HG03521 (cell line): ENCODE measurements around the gene ANKS1B.
"Not testable (repeated sequence)": the region's sequence is repeated elsewhere in the genome, so short reads cannot be mapped to it uniquely, and the experiment has no call there.

ENCODE experiments used
- ATAC-seq: cut with Tn5 transposase; IDR thresholded peaks from one replicate; pipeline ENCODE4 v1.9.1; 2021; ENCODE audit warnings: mild to moderate bottlenecking, moderate library complexity; ENCODE audit not compliant: unreplicated experiment

ANKS1B gene

DNA sequence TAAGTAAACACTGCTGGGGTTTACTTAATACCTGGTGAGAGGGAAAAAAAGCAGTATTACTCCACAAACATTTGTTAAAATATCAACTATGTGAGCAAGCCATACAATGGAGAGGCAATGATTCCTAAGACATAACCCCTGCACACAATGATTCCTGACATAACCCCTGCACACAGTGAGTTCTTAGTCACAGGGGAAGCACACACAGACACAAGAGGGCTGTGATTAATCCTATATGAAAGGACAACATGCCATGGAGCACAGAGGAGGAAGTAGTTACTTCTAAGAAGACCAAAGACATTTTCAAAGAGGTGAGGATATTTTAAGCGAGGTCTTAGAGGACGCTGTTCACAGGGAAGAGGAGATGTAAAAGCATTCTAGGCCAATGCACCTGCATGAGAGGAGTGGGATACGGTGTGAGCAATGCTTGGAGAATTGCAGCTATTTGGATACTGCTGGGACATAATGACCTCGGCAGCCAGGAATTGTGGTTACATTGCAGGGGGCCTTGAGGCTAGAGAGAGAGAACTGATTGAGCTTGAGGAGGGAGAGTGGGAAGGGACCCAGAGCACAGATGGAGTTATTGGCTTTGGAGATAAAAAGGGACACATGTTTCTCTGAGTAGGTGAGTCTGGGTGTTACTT is 1127.7 kb downstream of the ANKS1B start:
- no peak for ATAC-seq

DNA sequence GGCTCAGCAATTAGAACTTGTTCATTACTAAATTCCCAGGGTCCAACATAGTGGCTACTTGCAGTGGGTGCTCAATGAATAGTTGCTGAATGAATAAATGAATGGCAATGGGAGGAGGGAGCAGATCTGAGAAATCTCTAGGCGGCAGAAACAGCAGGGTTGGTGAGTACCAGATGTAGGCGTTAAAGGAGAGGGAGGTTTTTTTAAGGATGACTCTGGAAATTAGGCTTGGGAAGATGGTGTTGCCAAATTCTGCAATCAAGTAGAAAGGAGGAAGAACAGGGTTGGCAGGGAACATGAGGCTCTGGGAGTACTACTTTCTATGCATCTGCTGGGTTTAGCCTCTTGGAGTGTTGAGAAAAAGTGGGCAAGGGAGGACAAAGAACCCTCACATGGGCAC is 1132.6 kb downstream of the ANKS1B start:
- no peak for ATAC-seq

DNA sequence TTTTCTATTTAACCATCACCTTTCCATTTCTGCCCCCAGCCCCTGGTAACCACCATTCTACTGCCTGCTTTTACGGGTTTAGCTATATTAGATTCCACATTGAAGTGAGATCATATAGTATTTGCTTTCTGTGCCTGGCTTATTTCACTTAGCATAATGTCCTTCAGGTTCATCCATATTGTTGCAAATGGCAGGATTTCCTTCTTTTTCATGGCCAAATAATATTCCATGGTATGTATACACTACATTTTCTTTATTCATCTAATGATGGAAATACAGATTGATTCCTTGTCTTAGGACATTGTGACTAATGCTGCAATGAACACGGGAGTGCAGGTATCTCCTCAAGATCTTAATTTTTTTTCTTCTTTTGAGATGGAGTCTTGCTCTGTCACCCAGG is 1137.5 kb downstream of the ANKS1B start:
- no peak for ATAC-seq

DNA sequence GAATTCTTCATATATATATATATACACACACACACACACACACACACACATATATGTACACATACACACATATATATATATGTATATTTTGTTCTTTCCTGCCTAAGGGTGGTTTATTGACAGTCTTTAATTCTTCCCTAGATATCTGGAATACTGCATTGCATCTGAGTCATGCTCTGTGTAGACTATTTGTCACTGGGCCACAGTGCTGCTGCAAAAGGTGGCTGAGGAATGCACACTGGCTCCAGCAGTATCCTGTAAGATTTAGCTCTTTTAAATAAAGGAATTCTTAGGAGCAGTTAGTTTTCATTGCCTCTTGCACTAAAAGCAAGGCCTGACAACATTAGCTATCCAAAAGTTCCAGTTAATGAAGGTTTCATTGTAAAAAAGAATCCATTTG is 1138.8 kb downstream of the ANKS1B start:
- no peak for ATAC-seq

DNA sequence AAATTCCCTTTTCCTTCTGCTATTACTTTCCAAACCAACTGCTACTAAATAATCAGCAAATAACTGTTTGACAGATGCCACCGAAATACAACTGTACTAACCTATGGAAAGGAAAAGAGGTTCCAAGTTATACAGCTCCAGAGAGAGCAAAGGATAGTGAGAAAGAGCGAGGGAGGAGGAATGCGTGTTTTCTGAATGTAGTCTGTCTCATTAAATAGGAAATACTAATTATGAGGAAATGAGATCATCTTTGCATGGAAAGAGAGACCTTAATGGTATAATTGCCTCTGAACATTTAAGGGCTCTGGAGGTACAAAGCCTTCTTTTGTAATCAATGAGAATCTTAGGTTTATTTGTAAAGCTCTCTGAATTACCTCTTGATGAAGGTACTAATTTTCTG is 1144.4 kb downstream of the ANKS1B start:
- ATAC-seq: no peak

DNA sequence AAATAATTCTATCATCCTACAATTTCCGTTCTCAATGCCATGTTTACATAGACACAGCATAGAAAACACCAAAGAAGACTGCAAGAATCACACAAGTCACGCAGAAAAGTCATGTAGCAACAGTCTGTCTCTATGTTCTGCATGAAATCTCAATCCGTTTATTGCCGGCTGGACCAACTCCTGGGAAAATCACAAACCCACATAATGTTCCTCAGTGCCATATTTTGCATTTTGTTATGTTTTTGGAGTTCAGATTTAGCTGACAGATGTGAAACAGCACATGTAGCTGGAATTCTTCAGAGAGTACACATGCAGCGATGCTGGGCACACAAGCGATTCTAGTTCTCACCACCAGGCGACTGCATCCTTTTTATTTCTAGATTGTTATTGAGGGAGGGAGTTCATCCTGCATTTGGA is 1146.5 kb downstream of the ANKS1B start:
- no peak for ATAC-seq

DNA sequence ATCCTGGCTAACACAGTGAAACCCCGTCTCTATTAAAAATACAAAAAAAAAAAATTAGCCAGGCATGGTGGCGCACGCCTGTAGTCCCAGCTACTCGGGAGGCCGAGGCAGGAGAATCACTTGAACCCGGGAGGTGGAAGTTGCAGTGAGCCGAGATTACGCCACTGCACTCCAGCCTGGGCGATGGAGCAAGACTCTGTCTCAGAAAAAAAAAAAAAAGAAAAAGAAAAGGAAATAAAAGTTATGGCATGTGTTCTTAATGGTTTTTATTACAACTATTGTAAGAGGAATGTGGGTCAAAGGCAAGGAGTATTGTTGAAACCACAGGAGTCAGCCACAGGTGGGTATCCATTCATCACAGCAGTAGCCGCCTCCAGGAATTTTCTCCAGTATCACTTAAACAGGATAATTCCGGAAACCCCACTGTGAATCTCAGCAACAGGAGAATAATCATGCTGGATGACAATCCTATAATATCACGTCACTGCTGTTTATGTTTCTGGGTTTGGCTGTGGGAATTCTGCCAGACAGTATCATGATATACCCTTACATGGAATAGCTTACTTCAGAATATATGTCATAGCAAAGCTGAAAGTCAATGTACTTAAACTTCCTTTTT is 1147.5 kb downstream of the ANKS1B start:
- ATAC-seq: not testable (repeated sequence)

DNA sequence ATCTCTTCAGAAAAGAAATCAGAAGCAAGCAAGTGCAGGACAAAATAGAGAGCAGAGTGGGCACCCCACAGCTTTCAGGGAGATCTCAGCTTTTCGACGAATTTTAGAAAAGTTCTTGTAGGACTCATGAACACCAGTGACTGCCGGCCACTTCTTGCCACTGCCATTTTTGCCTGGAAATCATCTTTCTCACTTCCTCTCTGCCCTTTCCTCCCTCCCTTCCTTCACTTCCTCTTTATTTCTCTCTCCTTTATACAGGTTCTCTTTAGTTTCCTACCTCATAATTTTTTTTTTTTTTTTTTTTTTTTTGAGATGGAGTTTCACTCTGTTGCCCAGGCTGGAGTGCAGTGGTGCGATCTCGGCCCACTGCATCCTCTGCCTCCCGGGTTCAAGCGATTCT is 1154.1 kb downstream of the ANKS1B start:
- no peak for ATAC-seq

DNA sequence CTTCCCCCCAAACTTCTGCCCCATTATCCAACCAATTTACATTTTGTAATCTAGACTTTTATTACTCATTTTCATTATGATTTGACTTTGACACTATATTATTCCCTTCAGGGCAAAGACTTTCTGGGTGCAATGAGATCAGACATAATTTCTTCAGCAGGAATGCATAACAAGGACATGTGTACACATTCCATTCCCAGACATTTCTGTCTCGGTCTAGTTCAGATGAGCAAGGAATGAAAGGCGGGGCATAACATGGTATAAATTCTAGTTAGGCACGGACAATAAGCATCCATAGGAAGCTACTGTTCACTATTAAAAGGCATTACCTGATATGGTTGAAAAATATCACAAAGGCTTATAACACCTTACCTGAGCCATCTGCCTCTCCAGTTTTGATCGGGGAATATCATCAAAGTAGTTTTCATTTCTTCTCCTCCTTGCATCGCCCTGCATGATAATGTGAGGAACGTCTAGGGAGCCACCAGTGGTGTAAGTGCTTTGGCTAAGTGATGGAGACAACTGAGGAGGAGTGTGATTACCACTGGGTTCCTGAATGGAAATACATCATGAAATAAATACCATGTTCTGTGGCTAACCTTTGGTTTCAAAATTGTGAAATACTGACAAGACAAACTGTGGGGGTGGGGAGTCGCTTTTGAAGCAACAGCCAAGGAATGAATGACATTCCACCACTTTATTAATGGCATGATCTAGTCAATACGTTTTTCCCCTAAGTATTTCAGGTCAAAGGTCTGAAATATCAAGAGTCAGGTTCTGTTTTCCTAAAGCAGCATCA is 1155.7 kb downstream of the ANKS1B start:
- no peak for ATAC-seq

DNA sequence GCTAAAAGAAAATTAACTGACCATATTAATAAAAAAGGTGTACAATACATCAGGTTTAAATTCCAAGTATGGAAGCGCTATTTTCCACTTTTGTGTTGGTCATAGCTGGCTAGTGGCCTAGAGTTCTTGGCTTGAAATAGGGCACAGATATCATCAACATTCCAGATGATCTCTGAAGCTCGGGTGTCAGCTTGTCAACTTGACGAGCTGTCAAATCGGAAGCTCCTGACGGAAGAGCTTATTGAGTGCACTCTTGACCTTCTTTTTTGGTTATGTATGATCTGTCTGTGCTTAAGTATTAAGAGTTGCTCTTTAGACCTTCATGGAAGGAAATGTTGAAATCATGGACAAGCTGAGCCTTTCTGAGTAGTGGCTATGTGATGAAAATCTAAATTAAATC is 1161.7 kb downstream of the ANKS1B start:
- no peak for ATAC-seq

DNA sequence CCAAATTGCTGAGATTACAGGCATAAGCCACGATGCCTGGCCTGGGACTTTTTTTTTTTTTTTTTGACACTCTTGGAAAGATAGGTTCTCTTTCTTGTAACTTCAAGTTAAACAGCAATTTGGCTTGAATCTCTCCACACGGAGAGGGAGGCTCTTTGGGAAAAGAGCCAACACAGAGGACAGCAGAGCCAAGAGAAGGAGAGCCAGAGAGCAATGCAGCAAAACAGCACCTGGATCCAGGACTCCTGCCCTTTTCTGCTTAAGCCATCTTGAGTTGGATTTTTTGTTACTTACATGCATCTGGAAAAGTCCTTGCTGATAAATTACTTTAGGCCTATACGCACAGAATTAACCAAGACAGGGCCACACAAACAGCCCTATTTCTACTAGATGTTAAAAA is 1162.9 kb downstream of the ANKS1B start:
- no peak for ATAC-seq

DNA sequence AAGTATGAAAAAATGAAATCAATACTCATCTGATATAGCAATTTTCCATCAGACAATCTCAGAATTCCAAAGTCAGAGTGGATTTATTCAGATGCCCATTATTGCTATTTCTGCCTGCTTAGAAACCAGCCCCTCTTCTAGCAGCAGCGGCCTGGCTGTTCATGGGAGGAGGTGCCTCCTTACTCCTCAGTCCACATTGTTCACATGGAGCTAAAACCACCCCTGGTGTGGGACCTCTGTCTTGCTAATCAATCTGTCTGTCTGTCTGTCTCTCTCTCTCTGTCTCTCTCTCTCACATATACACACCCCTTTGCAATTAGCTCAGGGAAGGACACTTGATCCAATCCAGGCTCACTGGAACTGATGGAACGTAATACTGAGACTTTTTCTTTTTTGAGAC is 1163.5 kb downstream of the ANKS1B start:
- ATAC-seq: no peak

DNA sequence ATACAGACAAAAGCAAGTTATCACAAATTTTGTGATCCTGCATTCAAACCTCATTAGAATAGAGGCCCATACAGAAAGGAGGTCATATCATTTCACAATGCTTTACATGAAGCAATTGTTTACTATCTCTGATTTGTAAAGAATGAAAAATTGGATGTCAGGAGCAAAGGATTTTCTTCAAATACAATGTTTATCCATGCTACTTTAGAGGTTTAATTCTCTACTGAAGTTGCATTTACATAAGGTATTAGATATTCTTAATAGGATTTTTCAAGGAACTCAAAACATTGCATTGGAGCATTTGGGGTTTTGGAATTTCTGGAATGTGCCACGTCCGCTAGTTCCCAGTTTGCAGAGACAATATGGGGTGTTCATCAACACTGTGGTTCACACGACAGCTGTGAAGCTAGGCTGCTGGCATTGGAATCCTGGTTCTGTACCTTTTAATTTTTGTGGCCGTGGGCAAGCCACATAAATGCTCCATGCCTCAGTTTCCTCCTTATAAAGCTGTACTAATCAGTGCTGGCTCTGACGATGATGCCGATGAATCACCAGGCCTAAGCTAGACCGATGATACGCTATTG is 1164.8 kb downstream of the ANKS1B start:
- no peak for ATAC-seq

DNA sequence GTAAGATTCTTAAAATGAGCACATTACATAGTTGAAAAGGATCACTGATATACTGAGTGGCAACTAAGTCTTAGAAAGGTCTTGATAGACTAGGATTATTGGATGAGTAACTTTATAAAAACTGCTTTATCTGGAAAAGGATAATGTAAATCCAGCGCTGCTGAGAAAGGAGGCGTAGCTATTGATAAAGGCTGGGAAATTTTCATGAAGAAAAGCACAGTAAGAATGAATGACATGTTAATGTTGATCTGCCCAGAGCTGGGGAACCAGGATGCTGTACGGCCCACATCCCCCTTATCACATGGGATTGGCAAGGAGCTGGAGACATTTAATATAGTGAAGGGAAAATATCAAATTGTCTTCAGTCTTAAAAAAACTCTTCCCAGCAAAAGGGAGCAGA is 1165.7 kb downstream of the ANKS1B start:
- no peak for ATAC-seq

DNA sequence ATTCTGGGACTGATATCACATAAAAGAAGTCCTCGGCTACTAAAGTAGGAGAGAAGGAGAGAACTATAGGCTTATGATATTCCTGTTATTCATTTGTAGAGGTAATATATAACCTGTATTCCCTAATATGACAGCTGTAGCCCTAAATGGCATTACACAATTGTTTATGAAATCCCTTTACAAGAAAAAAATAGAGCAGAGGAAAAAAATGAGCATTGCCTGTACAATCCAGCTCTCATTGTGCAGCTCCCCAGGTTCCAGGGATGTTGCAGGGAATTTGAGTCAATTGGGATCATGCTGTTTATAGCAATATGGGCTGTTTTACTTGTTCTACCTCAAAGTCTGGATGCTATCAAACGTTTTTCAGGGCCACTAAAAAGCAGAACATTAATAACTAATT is 1166.5 kb downstream of the ANKS1B start:
- no peak for ATAC-seq

DNA sequence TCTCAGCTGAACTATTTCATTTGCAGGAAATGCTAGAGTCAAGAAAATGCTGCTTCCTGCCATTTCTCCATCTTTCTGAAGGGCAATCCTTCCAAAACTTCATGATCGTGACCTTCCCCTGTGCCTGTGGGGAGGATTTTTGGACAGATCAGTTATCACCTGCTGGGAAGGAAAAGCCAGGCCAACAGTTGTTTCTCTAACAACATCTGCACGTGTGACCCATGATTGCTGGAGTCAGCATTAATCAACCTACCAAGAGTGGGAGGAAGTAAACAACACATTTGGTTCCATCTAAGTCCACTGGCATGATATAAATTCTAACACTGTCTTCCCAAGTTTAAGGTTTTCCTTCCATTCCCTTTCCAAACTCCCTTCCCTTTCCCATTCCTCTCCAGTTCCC is 1167.0 kb downstream of the ANKS1B start:
- no peak for ATAC-seq

DNA sequence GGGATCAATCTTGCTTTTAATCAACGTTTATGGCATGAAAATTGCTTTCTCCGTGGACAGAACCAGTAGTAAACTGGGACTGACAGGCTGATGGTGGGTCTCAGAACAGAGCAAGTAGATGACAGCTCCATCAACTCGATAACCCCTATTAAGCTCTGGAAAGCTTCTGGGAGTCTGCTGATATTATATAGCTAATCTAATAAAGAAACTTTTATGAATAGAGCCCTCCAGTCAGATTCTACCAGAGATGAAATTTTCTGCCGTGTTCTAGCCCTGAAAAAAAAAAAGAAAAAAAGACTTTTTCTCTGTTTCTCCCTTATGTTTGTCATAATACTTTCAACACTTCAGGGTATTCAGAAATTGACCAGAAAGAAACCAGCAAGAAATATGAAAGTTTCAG is 1168.0 kb downstream of the ANKS1B start:
- ATAC-seq: no peak

DNA sequence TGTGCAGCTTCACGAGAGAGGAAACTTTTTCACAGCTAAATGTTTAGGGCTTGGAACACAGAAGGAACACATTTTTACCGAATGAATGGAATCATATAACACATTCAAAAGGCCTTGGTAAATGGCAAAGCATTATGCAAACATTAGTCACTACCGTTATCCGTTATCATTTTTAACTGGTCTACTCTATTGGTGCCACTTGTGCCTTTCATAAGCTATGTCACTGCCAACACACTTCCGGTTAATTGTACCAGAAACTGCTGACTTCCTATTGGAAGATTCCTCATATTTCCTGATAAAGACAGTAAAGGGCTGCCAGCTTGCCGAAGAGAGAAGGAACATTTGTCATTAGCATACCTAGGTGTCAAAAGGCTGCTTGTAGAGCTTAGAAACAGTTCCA is 1170.5 kb downstream of the ANKS1B start:
- no peak for ATAC-seq

DNA sequence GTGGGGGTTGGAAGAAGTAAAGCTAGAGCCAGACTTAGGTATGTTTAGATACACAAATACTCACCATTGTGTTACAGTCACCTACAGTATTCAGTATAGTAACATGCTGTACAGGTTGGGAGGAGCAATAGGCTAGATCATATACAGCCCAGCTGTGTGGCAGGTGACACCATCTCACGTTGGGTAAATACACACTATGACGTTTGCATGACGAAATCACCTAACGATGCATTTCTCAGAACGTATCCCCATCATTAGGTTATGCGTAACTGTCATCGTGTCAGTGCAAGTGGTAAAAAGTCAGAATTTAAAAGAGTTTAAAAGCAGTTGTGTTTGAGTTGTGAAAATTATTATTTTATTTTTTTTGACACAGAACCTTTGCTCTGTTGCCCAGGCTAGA is 1172.5 kb downstream of the ANKS1B start:
- no peak for ATAC-seq

DNA sequence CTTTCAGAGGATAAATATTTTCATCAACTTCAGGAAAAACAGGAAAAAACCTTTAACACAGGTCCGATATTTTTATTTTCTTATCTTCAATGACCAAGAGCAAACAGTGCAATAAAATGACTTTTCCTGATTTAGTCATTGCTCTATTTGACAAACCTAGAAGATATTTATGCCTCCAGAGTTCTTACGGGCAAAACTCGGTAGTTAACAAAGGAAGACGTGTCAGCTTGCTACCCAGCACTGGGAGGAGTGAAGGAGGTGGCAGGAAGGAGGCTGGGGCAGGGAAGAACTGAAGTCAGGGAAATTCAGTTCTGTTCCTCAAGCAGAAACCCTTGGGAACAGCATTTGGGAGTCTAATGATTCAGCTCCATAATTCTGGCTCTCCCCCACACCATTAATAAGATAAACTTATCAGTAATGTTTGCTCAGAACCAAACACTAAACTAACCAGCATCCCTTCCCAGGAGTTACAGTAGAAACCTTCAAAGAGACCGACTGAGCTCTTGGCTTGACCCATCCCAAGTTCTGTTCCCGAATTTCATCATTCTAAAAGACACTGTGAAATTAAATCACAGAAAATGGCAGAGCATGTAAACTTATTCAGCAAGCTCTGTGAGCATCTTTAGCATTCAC is 1176.4 kb downstream of the ANKS1B start:
- ATAC-seq: no peak

DNA sequence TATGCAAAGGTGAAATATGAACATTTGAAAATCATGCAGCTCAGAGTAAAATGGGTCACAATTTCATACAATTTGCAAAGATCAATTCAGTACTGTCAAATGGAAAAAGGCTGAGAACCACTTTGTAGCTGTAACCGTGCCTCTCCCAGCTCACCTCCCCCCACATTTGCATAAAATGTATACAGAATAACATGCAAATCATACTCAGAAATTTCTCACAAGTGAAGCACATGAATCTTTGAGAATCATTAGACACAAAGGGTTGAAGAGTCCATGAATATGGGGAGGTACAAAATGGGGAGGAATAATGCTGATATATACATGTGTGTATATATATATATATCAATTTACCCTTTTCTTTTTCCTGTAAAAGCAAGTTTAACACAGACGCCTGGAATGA is 1177.5 kb downstream of the ANKS1B start:
- no peak for ATAC-seq
